Coronary artery (tissue), 2 donors: ENCODE measurements around the gene BARHL2.

Experiments
- DNase-seq: peaks from one replicate; pipeline ENCODE4 v3.0.0-alpha.2; 2017; ENCODE audit warnings: low spot score
- H3K27ac ChIP-seq, 2 donors: fragments of 200-600 bp; sonication (generic); one replicate each; pipeline ENCODE4 v1.5.1; 2016 to 2019
- H3K4me3 ChIP-seq: fragments of 200-600 bp; sonication (generic); 2 replicates; pipeline ENCODE4 v1.5.1; 2016; ENCODE audit warnings: mild to moderate bottlenecking, moderate library complexity
- CTCF ChIP-seq: fragments of 200-600 bp; sonication (generic); IDR thresholded peaks from one replicate; pipeline ENCODE4 v1.5.1; 2019; ENCODE audit warnings: antibody characterized with exemption

Gene BARHL2

GRCh38 chr1:90714521-90714951 lies 2.6 kb downstream of the BARHL2 start:
- TF ChIP-seq CTCF: no peak
- no peak for DNase-seq

GRCh38 chr1:90713741-90714509 lies 3.2 kb downstream of the BARHL2 start:
- no peak overlapping the region for H3K4me3 ChIP-seq
- TF ChIP-seq CTCF: no peak
- no peak overlapping the region for H3K27ac ChIP-seq
- no peak for DNase-seq

More at GRCh38 chr1:90714521-90714951, 2.6 kb downstream of the BARHL2 start:
- Histone ChIP-seq H3K27ac (no peak overlapping the region), H3K4me3 (no peak overlapping the region)

GRCh38 chr1:90712915-90713730 lies 4.0 kb downstream of the BARHL2 start:
- TF ChIP-seq CTCF: no peak
- DNase-seq: no peak
- no peak overlapping the region for H3K27ac ChIP-seq

GRCh38 chr1:90712153-90712856 lies 4.8 kb downstream of the BARHL2 start:
- Histone ChIP-seq H3K4me3 (no peak overlapping the region), H3K27ac (no peak overlapping the region)
- TF ChIP-seq CTCF: no peak
- DNase-seq: no peak

More at GRCh38 chr1:90712915-90713730, 4.0 kb downstream of the BARHL2 start:
- no peak overlapping the region for H3K4me3 ChIP-seq

GRCh38 chr1:90711696-90712095 lies 5.4 kb downstream of the BARHL2 start:
- no peak for DNase-seq
- H3K27ac ChIP-seq: no peak overlapping the region
- TF ChIP-seq CTCF: no peak
- no peak overlapping the region for H3K4me3 ChIP-seq

GRCh38 chr1:90710579-90711536 lies 6.2 kb downstream of the BARHL2 start:
- Histone ChIP-seq H3K27ac (no peak overlapping the region), H3K4me3 (peak overlapping the region; percentile 39)
- DNase-seq: no peak
- TF ChIP-seq CTCF: no peak
